SK-N-SH treated with all-trans-retinoic acid at 6 μM for 48 hours (cell line): ENCODE data around the gene FHDC1.

ENCODE experiments used
- ATAC-seq: fragments of 200-7000 bp; cut with Tn5 transposase; 3 replicates; pipeline ENCODE4 v1.9.1; 2020; ENCODE audit warnings: mild to moderate bottlenecking, moderate library complexity
- BACH2 ChIP-seq: fragments of 250-450 bp; sonication (Bioruptor Pico); IDR thresholded peaks from 2 replicates; pipeline ENCODE4 v1.9.0; 2021; ENCODE audit warnings: mild to moderate bottlenecking, borderline replicate concordance
- CREB5 ChIP-seq: fragments of 250-450 bp; sonication (Bioruptor Pico); IDR thresholded peaks from 2 replicates; pipeline ENCODE4 v1.5.1; 2020; ENCODE audit warnings: low read depth, mild to moderate bottlenecking, moderate library complexity
- GLIS3 ChIP-seq: fragments of 250-450 bp; sonication (Bioruptor Pico); IDR thresholded peaks from 2 replicates; pipeline ENCODE4 v1.5.0; 2020; ENCODE audit warnings: mild to moderate bottlenecking, moderate library complexity
- OSR1 ChIP-seq: fragments of 250-450 bp; sonication (Bioruptor Pico); IDR thresholded peaks from 2 replicates; pipeline ENCODE4 v1.8.0; 2022; ENCODE audit warnings: moderate library complexity, mild to moderate bottlenecking, inconsistent platforms
- PPARA ChIP-seq: fragments of 250-450 bp; sonication (Bioruptor Pico); IDR thresholded peaks from 2 replicates; pipeline ENCODE4 v1.5.0; 2020; ENCODE audit warnings: mild to moderate bottlenecking, borderline replicate concordance
- RARB ChIP-seq: fragments of 250-450 bp; sonication (Bioruptor Pico); IDR thresholded peaks from 2 replicates; pipeline ENCODE4 v1.8.0; 2021; ENCODE audit warnings: mild to moderate bottlenecking, moderate library complexity
- TCF4 ChIP-seq: fragments of 250-450 bp; sonication (Bioruptor Pico); IDR thresholded peaks from 2 replicates; pipeline ENCODE4 v1.8.0; 2021; ENCODE audit warnings: mild to moderate bottlenecking, moderate library complexity, borderline replicate concordance
- ZNF565 ChIP-seq: fragments of 450-650 bp; formaldehyde crosslinking; conservative IDR thresholded peaks from 2 replicates; pipeline ENCODE4 v1.5.0; 2020; ENCODE audit warnings: low read depth, mild to moderate bottlenecking, moderate library complexity
- ZNF8 ChIP-seq: fragments of 450-650 bp; formaldehyde crosslinking; IDR thresholded peaks from 2 replicates; pipeline ENCODE4 v1.5.0; 2020; ENCODE audit warnings: mild to moderate bottlenecking, moderate library complexity
- TF ChIP-seq, protein P1 (sequence below): fragments of 250-450 bp; sonication (Bioruptor Pico); IDR thresholded peaks from 2 replicates; pipeline ENCODE4 v1.5.0; 2020; ENCODE audit warnings: mild to moderate bottlenecking, moderate library complexity
- TF ChIP-seq, protein P2 (sequence below): fragments of 250-450 bp; sonication (Bioruptor Pico); IDR thresholded peaks from 2 replicates; pipeline ENCODE4 v1.5.1; 2021; ENCODE audit warnings: mild to moderate bottlenecking, moderate library complexity
- TF ChIP-seq, protein P3 (sequence below): fragments of 250-450 bp; sonication (Bioruptor Pico); IDR thresholded peaks from 2 replicates; pipeline ENCODE4 v1.8.0; 2020; ENCODE audit warnings: mild to moderate bottlenecking, moderate library complexity, borderline replicate concordance

FHDC1 gene, protein sequence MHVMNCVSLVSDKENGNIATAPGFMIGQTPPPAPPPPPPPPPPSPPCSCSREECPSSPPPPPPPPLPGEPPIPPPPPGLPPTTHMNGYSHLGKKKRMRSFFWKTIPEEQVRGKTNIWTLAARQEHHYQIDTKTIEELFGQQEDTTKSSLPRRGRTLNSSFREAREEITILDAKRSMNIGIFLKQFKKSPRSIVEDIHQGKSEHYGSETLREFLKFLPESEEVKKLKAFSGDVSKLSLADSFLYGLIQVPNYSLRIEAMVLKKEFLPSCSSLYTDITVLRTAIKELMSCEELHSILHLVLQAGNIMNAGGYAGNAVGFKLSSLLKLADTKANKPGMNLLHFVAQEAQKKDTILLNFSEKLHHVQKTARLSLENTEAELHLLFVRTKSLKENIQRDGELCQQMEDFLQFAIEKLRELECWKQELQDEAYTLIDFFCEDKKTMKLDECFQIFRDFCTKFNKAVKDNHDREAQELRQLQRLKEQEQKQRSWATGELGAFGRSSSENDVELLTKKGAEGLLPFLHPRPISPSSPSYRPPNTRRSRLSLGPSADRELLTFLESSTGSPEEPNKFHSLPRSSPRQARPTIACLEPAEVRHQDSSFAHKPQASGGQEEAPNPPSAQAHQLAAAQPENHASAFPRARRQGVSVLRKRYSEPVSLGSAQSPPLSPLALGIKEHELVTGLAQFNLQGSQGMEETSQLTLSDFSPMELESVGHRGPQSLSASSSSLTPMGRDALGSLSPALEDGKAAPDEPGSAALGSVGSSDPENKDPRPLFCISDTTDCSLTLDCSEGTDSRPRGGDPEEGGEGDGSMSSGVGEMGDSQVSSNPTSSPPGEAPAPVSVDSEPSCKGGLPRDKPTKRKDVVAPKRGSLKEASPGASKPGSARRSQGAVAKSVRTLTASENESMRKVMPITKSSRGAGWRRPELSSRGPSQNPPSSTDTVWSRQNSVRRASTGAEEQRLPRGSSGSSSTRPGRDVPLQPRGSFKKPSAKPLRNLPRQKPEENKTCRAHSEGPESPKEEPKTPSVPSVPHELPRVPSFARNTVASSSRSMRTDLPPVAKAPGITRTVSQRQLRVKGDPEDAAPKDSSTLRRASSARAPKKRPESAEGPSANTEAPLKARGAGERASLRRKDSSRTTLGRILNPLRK

GRCh38 chr4:152935631-152936445 is at the start of gene FHDC1:
Gene FHDC1, plus strand, starts transcription at chr4:152936323. Its CDS starts 6,735 bp downstream, at chr4:152943058.
- peak; percentile 37 for ATAC-seq

GRCh38 chr4:152887981-152888380 is 48.1 kb upstream of the FHDC1 start:
- TF ChIP-seq, protein P1, sequence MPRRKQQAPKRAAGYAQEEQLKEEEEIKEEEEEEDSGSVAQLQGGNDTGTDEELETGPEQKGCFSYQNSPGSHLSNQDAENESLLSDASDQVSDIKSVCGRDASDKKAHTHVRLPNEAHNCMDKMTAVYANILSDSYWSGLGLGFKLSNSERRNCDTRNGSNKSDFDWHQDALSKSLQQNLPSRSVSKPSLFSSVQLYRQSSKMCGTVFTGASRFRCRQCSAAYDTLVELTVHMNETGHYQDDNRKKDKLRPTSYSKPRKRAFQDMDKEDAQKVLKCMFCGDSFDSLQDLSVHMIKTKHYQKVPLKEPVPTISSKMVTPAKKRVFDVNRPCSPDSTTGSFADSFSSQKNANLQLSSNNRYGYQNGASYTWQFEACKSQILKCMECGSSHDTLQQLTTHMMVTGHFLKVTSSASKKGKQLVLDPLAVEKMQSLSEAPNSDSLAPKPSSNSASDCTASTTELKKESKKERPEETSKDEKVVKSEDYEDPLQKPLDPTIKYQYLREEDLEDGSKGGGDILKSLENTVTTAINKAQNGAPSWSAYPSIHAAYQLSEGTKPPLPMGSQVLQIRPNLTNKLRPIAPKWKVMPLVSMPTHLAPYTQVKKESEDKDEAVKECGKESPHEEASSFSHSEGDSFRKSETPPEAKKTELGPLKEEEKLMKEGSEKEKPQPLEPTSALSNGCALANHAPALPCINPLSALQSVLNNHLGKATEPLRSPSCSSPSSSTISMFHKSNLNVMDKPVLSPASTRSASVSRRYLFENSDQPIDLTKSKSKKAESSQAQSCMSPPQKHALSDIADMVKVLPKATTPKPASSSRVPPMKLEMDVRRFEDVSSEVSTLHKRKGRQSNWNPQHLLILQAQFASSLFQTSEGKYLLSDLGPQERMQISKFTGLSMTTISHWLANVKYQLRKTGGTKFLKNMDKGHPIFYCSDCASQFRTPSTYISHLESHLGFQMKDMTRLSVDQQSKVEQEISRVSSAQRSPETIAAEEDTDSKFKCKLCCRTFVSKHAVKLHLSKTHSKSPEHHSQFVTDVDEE = no peak
- TF ChIP-seq, protein P2, sequence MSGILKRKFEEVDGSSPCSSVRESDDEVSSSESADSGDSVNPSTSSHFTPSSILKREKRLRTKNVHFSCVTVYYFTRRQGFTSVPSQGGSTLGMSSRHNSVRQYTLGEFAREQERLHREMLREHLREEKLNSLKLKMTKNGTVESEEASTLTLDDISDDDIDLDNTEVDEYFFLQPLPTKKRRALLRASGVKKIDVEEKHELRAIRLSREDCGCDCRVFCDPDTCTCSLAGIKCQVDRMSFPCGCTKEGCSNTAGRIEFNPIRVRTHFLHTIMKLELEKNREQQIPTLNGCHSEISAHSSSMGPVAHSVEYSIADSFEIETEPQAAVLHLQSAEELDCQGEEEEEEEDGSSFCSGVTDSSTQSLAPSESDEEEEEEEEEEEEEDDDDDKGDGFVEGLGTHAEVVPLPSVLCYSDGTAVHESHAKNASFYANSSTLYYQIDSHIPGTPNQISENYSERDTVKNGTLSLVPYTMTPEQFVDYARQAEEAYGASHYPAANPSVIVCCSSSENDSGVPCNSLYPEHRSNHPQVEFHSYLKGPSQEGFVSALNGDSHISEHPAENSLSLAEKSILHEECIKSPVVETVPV = no peak
- TF ChIP-seq TCF4 (no peak), GLIS3 (CRISPR knock-in tag) (no peak), BACH2 (CRISPR knock-in tag) (no peak), OSR1 (CRISPR knock-in tag) (no peak), RARB (CRISPR knock-in tag) (no peak), CREB5 (CRISPR knock-in tag) (no peak)
- TF ChIP-seq, protein P3, sequence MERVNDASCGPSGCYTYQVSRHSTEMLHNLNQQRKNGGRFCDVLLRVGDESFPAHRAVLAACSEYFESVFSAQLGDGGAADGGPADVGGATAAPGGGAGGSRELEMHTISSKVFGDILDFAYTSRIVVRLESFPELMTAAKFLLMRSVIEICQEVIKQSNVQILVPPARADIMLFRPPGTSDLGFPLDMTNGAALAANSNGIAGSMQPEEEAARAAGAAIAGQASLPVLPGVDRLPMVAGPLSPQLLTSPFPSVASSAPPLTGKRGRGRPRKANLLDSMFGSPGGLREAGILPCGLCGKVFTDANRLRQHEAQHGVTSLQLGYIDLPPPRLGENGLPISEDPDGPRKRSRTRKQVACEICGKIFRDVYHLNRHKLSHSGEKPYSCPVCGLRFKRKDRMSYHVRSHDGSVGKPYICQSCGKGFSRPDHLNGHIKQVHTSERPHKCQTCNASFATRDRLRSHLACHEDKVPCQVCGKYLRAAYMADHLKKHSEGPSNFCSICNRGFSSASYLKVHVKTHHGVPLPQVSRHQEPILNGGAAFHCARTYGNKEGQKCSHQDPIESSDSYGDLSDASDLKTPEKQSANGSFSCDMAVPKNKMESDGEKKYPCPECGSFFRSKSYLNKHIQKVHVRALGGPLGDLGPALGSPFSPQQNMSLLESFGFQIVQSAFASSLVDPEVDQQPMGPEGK = no peak
- TF ChIP-seq, all 23 proteins: peak for 0
- ATAC-seq = no peak

More at GRCh38 chr4:152935631-152936445, at the start of gene FHDC1:
- TF ChIP-seq GLIS3 (CRISPR knock-in tag) (no peak), RARB (CRISPR knock-in tag) (no peak), PPARA (CRISPR knock-in tag) (no peak)
- TF ChIP-seq, protein P1 = no peak

DNA sequence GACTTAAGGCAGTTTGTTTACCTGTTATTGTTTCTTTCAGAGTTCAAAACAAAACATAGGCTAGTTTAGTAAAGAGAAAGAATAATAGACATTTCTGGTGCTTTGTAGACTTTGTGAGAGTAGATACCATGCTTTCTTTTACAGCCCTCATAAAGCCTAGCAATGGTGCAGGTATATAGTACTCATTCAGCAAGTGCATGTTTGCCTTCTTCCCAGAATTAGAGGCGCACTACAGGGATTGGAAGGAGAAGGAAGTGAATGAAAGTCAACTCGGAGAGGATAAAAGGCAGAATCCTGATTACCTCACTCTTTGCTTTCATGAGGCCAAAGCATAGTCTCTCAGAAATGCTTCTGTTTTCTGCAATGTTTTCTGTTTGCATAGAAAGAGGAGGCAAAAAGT is 43.1 kb upstream of the FHDC1 start:
- no peak for ATAC-seq
- TF ChIP-seq ZNF8 (CRISPR knock-in tag) (no peak), ZNF565 (no peak), CREB5 (CRISPR knock-in tag) (no peak)
- TF ChIP-seq, protein P3 = no peak
